Psoas muscle (tissue), 8 donors: Measurements from ENCODE around the gene NOP56. TPM values are rescaled to one million over a fixed set of nuclear protein-coding genes. Genes with fewer than 3 reads are reported as not detected.

Experiments used
- ATAC-seq, 4 donors: fragments of 200-7000 bp; cut with Tn5 transposase; one replicate each; pipeline ENCODE4 v1.9.1; 2020; ENCODE audit warnings: moderate library complexity in 3 of 4, mild to moderate bottlenecking in 2 of 4
- DNase-seq, 2 donors: peaks; one replicate each; pipeline ENCODE4 v3.0.0-alpha.2; 2020
- H3K27ac ChIP-seq: fragments of 200-600 bp; one replicate; pipeline ENCODE4 v1.8.0; 2022
- H3K27me3 ChIP-seq, 3 donors: fragments of 200-600 bp in 1 of 3; one replicate each; pipeline versions ENCODE4 v1.6.1 to v1.8.0; 2013 to 2022; ENCODE audit warnings: low read length in 2 of 3, mild to moderate bottlenecking in 2 of 3, moderate library complexity in 1 of 3; ENCODE audit not compliant: insufficient read depth in 3 of 3
- H3K36me3 ChIP-seq, 2 donors: fragments of 200-600 bp in 1 of 2; one replicate each; pipeline versions ENCODE4 v1.6.1 to v1.8.0; 2013 to 2022; ENCODE audit warnings: low read depth in 1 of 2, mild to moderate bottlenecking in 1 of 2, moderate library complexity in 1 of 2; ENCODE audit not compliant: insufficient read depth in 1 of 2
- H3K4me1 ChIP-seq: fragments of 200-600 bp; one replicate; pipeline ENCODE4 v1.8.0; 2022
- H3K4me3 ChIP-seq: fragments of 200-600 bp; one replicate; pipeline ENCODE4 v1.8.0; 2022; ENCODE audit warnings: mild to moderate bottlenecking
- H3K9me3 ChIP-seq: fragments of 200-600 bp; one replicate; pipeline ENCODE4 v1.8.0; 2022
- WGBS, 3 donors: extraction: QIAGEN DNeasy Blood & Tissue Kit; methylation state at CpG; one replicate each; pipeline versions ENCODE4 v1.1.6 to v1.1.7; 2013; 5-methylcytosine and 5-hydroxymethylcytosine counted together
- intact Hi-C, 2 donors: fragments of 100-400 bp; cut with DNase I; formaldehyde crosslinking; loops; one replicate each; pipeline versions ENCODE4 v1.11.0 to v1.14.2; 2022
- polyA plus RNA-seq, 3 donors: library from polyadenylated mRNA; stranded (reverse); fragments of 200-250 nt; gene quantifications; one replicate each; pipeline ENCODE4 v1.2.3, GENCODE V29; 2013
- total RNA-seq, 4 donors: library from RNA; stranded (reverse); fragmentation: NEBNext Ultra II Directional in 2 of 4; extraction: Animal tissue kit (Norgen Biotek cat#: 25700) in 2 of 4; gene quantifications; one replicate each; pipeline versions ENCODE4 v1.2.1 to v1.2.4, GENCODE V29; 2021 to 2023
- TF ChIP-seq, protein P1 (sequence below): fragments of 200-600 bp; IDR thresholded peaks from one replicate; pipeline ENCODE4 v1.8.0; 2022; ENCODE audit warnings: antibody characterized with exemption
- donor health status: healthy with polysubstance abuse.
- donor health status: DM: no; HTN: no; CAD: no; lungs with moderate emphysema.
- donor health status: Bipolar disorder and iron deficiency.
- donor health status: healthy.
- donor health status: DM: yes; HTN: yes; CAD: no.
- donor health status: DM: no; HTN: no; CAD: no.
- donor health status: DM: no; HTN: no; CAD: no.
- donor health status: DM: yes; HTN: yes; CAD: no.

Gene NOP56
- total and polyA plus RNA-seq, 7 donors = 63.2 to 173 (median 91.6) TPM

DNA sequence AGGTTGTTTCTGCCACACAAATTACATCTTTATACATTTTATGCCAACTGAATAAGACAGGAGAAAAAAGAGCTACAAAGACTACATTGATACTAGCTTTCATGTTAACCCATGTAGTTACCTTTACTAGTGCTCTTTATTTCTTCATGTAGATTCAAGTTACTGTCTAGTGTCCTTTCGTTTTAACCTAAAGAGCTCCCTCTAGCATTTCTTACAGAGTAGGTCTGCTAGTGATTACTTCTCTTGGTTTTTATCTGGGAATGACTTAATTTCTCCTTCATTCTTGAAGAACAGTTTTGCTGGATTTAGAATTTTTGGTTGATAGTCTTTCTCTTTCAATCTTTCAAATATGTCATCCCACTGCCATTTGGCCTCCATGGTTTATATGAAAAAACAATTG, 21.2 kb upstream of the NOP56 start:
- intact Hi-C loops = no loop called here

DNA sequence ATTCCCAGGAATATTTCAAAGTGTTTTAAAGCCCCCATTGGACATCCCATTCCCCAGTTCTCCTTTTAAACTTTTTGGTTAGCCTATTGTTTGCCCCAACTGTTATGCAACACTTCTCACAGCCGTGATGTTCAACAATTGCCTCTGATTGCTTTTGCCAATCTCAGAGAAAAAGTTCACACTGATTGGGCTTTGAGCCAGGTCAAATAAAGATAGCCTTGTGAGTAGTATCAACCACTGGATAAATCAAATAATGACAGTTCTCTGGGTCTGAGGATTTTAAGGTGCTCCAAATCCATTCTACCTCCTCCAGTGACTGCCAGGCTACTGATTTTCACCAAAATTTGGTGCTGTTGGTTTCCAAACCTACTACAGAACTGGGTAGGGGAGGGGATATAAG, 19.1 kb upstream of the NOP56 start:
- H3K4me3 ChIP-seq = no peak overlapping the region
- no peaks in the 10 kb centered on the region for H3K36me3 ChIP-seq
- WGBS, 3 donors = 10 to 17% (median 12%) methylated on average over 1 of the region's 1 CpG
- TF ChIP-seq, protein P1, sequence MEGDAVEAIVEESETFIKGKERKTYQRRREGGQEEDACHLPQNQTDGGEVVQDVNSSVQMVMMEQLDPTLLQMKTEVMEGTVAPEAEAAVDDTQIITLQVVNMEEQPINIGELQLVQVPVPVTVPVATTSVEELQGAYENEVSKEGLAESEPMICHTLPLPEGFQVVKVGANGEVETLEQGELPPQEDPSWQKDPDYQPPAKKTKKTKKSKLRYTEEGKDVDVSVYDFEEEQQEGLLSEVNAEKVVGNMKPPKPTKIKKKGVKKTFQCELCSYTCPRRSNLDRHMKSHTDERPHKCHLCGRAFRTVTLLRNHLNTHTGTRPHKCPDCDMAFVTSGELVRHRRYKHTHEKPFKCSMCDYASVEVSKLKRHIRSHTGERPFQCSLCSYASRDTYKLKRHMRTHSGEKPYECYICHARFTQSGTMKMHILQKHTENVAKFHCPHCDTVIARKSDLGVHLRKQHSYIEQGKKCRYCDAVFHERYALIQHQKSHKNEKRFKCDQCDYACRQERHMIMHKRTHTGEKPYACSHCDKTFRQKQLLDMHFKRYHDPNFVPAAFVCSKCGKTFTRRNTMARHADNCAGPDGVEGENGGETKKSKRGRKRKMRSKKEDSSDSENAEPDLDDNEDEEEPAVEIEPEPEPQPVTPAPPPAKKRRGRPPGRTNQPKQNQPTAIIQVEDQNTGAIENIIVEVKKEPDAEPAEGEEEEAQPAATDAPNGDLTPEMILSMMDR = no peak
- H3K27me3 ChIP-seq = peaks cover 3 to 4% (median 3%) of the 10 kb centered on the region in 3 donors
- intact Hi-C loops = no loop called here
- H3K9me3 ChIP-seq = peaks cover 5% of the 10 kb centered on the region
- DNase-seq (no peak), ATAC-seq (no peak)
- no peak overlapping the region for H3K27ac ChIP-seq
- no peaks in the 10 kb centered on the region for H3K4me1 ChIP-seq

More for the DNA sequence above, 21.2 kb upstream of the NOP56 start:
- H3K27ac ChIP-seq = no peak overlapping the region
- no peaks in the 10 kb centered on the region for H3K4me1 ChIP-seq
- H3K36me3 ChIP-seq = no peaks in the 10 kb centered on the region
- peaks cover 5% of the 10 kb centered on the region for H3K9me3 ChIP-seq
- TF ChIP-seq, protein P1 = no peak
- no peak for ATAC-seq
- peaks cover 3 to 4% (median 3%) of the 10 kb centered on the region in 3 donors for H3K27me3 ChIP-seq
- H3K4me3 ChIP-seq = no peak overlapping the region
- no peak for DNase-seq
- WGBS, 3 donors = 19 to 21% (median 19%) methylated on average over 1 of the region's 1 CpG

DNA sequence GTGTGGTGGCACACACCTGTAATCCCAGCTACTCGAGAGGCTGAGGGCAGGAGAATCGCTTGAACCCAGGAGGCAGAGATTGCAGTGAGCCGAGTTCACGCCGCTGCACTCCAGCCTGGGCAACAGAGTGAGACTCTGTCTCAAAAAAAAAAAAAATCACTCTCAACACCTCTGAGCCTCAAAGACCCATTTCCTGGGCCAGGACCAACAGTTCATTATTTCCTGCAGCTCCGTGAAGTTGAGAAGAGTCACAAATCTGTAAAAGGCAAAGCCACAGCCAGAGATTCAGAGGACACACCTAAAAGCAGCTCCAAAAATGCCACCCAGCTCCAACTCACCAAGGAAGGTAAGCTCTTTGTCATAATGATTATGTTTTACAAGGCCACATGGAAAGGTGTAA, 15.2 kb upstream of the NOP56 start:
- Histone ChIP-seq H3K36me3 (peaks cover 0 to 13% of the 10 kb centered on the region in 2 donors), H3K9me3 (no peaks in the 10 kb centered on the region), H3K4me1 (no peaks in the 10 kb centered on the region), H3K4me3 (no peak overlapping the region), H3K27me3 (peaks cover 3 to 4% (median 3%) of the 10 kb centered on the region in 3 donors), H3K27ac (no peak overlapping the region)
- WGBS, 3 donors = 75 to 84% (median 81%) methylated on average over 6 of the region's 6 CpGs
- TF ChIP-seq, protein P1 = no peak
- no peak for DNase-seq
- no peak for ATAC-seq
- intact Hi-C loops = loop anchor here in 1 of 2 donors (2.0 kb wide), 1 partner anchor 76 kb away; no protein-coding TSS in a partner anchor

DNA sequence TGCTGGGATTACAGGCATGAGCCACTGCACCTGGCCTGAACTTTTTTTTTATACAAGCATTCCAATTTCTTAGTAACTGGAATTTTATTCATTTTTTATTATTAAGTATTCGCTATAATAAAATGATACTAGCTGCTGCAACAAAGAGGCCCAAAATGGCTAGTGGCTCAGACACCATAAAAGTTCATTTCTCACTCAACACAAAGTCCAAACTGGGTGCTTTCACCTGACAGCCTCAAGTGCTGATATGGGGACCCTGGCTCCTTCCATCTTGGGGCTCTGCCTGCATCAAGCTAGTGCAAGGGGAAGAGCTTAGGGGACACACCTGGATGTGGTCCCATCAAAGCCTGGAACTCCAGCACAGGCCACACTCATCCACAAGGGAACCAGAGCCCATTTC, 12.2 kb upstream of the NOP56 start:
- 50 to 73% (median 59%) methylated on average over 1 of the region's 1 CpG for WGBS, 3 donors

More for the DNA sequence above, 12.2 kb upstream of the NOP56 start:
- ATAC-seq = no peak
- Histone ChIP-seq H3K27me3 (peaks cover 0 to 2% (median 0%) of the 10 kb centered on the region in 3 donors), H3K9me3 (no peaks in the 10 kb centered on the region), H3K4me3 (no peak overlapping the region), H3K4me1 (no peaks in the 10 kb centered on the region), H3K36me3 (peaks cover 3 to 27% of the 10 kb centered on the region in 2 donors), H3K27ac (no peak overlapping the region)
- intact Hi-C loops = no loop called here
- DNase-seq = no peak
- TF ChIP-seq, protein P1 = no peak
